MM.1S (cell line): ENCODE measurements around the gene RGS4.

Source experiments
- DNase-seq: peaks from one replicate; pipeline ENCODE4 v3.0.0-alpha.2; 2015
- H2AFZ ChIP-seq: fragments of 300-600 bp; sonication (generic); 2 replicates; pipeline ENCODE4 v1.6.0; 2016; ENCODE audit warnings: antibody characterized with exemption, low read length
- H3F3A ChIP-seq: fragments of 300-600 bp; sonication (generic); 2 replicates; pipeline ENCODE4 v1.6.1; 2016; ENCODE audit warnings: mild to moderate bottlenecking, antibody characterized with exemption, low read length, moderate library complexity, mixed read lengths; ENCODE audit not compliant: insufficient read depth
- H3K27ac ChIP-seq: fragments of 300-600 bp; sonication (generic); 2 replicates; pipeline ENCODE4 v1.5.1; 2016; ENCODE audit warnings: mild to moderate bottlenecking, low read length
- H3K27me3 ChIP-seq: fragments of 300-600 bp; sonication (generic); replicated peaks from 2 replicates; pipeline ENCODE4 v1.6.0; 2016; ENCODE audit warnings: low read length; ENCODE audit not compliant: insufficient read depth
- H3K36me3 ChIP-seq: fragments of 300-600 bp; sonication (generic); replicated peaks from 2 replicates; pipeline ENCODE4 v1.6.1; 2016; ENCODE audit warnings: mild to moderate bottlenecking, low read length, mixed read lengths; ENCODE audit not compliant: insufficient read depth
- H3K4me1 ChIP-seq: fragments of 300-600 bp; sonication (generic); 2 replicates; pipeline ENCODE4 v1.6.1; 2016; ENCODE audit warnings: low read length, mixed read lengths
- H3K4me2 ChIP-seq: fragments of 300-600 bp; sonication (generic); 2 replicates; pipeline ENCODE4 v1.6.0; 2016; ENCODE audit warnings: low read depth, low read length
- H3K4me3 ChIP-seq: fragments of 300-600 bp; sonication (generic); 2 replicates; pipeline ENCODE4 v1.5.1; 2016; ENCODE audit warnings: low read length, mixed read lengths
- H3K79me2 ChIP-seq: fragments of 300-600 bp; sonication (generic); 2 replicates; pipeline ENCODE4 v1.6.1; 2016; ENCODE audit warnings: mixed run types, low read length, mixed read lengths
- H3K9ac ChIP-seq: fragments of 300-600 bp; sonication (generic); 2 replicates; pipeline ENCODE4 v1.6.1; 2016; ENCODE audit warnings: low read length, mixed read lengths
- H3K9me2 ChIP-seq: fragments of 300-600 bp; sonication (generic); replicated peaks from 2 replicates; pipeline ENCODE4 v1.6.1; 2016; ENCODE audit warnings: mild to moderate bottlenecking, low read length, mixed read lengths; ENCODE audit not compliant: insufficient read depth
- H3K9me3 ChIP-seq: fragments of 300-600 bp; sonication (generic); replicated peaks from 2 replicates; pipeline ENCODE4 v1.6.1; 2016; ENCODE audit warnings: mild to moderate bottlenecking, low read length, mixed read lengths; ENCODE audit not compliant: insufficient read depth
- H4K20me1 ChIP-seq: fragments of 300-600 bp; sonication (generic); 2 replicates; pipeline ENCODE4 v1.6.1; 2016; ENCODE audit warnings: mild to moderate bottlenecking, low read length, moderate library complexity, mixed read lengths; ENCODE audit not compliant: insufficient read depth
- CTCF ChIP-seq: fragments of 300-600 bp; sonication (generic); IDR thresholded peaks from 2 replicates; pipeline ENCODE4 v1.5.1; 2016; ENCODE audit warnings: antibody characterized with exemption, low read length, mixed read lengths
- EZH2 ChIP-seq: fragments of 300-600 bp; sonication (generic); optimal IDR thresholded peaks from 2 replicates; pipeline ENCODE3; 2017; ENCODE audit warnings: low read depth, mild to moderate bottlenecking, antibody characterized with exemption, low read length, mixed read lengths
- EZH2phosphoT487 ChIP-seq: fragments of 300-600 bp; sonication (generic); IDR thresholded peaks from 2 replicates; pipeline ENCODE4 v1.6.1; 2018; ENCODE audit warnings: antibody characterized with exemption, low read length

Gene RGS4

DNA sequence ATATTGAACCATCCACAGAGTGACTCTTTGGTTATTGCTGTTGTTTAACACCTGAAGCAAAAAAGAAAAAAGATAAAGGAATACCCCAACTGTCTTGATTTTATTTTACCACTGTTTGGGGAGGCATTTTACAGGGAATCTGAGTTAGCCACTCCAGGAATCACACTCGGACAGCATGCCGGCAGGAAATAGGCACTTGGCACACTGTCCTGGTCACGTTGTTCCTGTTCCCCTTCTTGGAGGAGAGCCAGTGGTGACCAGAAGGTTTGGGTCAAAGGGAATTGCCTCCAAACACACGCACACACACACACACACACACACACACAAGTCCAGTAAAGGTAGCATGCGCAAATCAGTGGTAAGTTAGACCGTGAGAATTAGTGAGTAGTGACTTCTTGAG, 13.8 kb downstream of the RGS4 start:
- no peak overlapping the region for H3K9ac ChIP-seq
- H3K79me2 ChIP-seq = no peaks in the 10 kb centered on the region
- H4K20me1 ChIP-seq = no peaks in the 10 kb centered on the region
- H2AFZ ChIP-seq = no peak overlapping the region
- no peak overlapping the region for H3K27ac ChIP-seq
- H3K27me3 ChIP-seq = no peaks in the 10 kb centered on the region
- no peaks in the 10 kb centered on the region for H3F3A ChIP-seq
- no peak for DNase-seq
- TF ChIP-seq CTCF = no peak
- TF ChIP-seq EZH2phosphoT487 = no peak
- TF ChIP-seq EZH2 = no peak
- no peaks in the 10 kb centered on the region for H3K4me1 ChIP-seq
- no peaks in the 10 kb centered on the region for H3K9me2 ChIP-seq
- no peaks in the 10 kb centered on the region for H3K36me3 ChIP-seq
- no peaks in the 10 kb centered on the region for H3K9me3 ChIP-seq
- no peak overlapping the region for H3K4me3 ChIP-seq
- H3K4me2 ChIP-seq = no peak overlapping the region

DNA sequence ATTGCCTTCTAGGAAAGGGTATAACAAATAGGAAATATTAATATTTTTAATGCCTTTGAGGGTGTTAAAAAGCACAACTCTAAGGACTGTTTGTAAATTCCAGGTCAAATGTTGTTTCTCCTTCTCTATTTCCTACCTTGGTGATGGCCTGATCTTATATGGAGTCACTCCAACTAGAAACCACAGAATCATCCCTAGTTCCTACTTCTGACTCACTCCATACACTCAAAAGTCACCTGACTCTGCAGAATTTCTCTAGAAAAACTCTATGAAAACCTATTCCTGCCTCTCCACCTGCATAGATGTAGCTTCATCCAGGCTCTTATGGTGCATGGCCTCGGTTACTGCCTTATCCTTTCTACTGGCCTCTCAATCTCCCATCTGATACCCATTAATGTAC, 14.5 kb downstream of the RGS4 start:
- H3K4me2 ChIP-seq = no peak overlapping the region

DNA sequence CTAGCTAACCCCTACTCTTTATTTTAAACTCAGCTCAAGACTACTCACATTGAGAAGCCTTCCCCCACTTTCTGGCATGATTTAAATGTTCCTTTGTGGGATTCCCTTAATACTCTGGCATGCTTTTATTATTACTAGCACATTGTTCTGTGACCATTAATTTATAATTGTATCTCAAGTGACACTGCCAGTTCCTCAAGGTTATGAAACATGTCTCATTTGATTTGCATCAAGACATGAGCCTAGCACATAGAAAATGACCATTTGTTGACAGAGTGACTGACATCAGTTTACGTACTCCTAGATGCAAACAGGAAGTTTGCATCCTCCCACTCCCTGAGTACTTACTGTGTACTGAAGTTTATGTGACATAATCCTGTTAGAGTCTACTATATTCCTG, 15.2 kb downstream of the RGS4 start:
- TF ChIP-seq EZH2 = no peak
- no peak for TF ChIP-seq EZH2phosphoT487
- TF ChIP-seq CTCF = no peak
- DNase-seq = no peak
- no peaks in the 10 kb centered on the region for H3K79me2 ChIP-seq

More for the DNA sequence above, 14.5 kb downstream of the RGS4 start:
- H4K20me1 ChIP-seq = no peaks in the 10 kb centered on the region
- no peaks in the 10 kb centered on the region for H3F3A ChIP-seq
- no peaks in the 10 kb centered on the region for H3K9me2 ChIP-seq
- H3K79me2 ChIP-seq = no peaks in the 10 kb centered on the region
- no peaks in the 10 kb centered on the region for H3K9me3 ChIP-seq
- H3K4me3 ChIP-seq = no peak overlapping the region
- TF ChIP-seq EZH2 = no peak
- TF ChIP-seq CTCF = no peak
- no peak for TF ChIP-seq EZH2phosphoT487
- no peak overlapping the region for H3K27ac ChIP-seq
- no peaks in the 10 kb centered on the region for H3K4me1 ChIP-seq
- H2AFZ ChIP-seq = no peak overlapping the region
- H3K36me3 ChIP-seq = no peaks in the 10 kb centered on the region
- H3K27me3 ChIP-seq = no peaks in the 10 kb centered on the region
- no peak for DNase-seq
- H3K9ac ChIP-seq = no peak overlapping the region

More for the DNA sequence above, 15.2 kb downstream of the RGS4 start:
- H3K27ac ChIP-seq = no peak overlapping the region
- no peaks in the 10 kb centered on the region for H3K27me3 ChIP-seq
- no peak overlapping the region for H2AFZ ChIP-seq
- no peaks in the 10 kb centered on the region for H3K9me2 ChIP-seq
- no peak overlapping the region for H3K4me3 ChIP-seq
- no peak overlapping the region for H3K9ac ChIP-seq
- no peaks in the 10 kb centered on the region for H3K36me3 ChIP-seq
- no peaks in the 10 kb centered on the region for H4K20me1 ChIP-seq
- no peaks in the 10 kb centered on the region for H3F3A ChIP-seq
- H3K4me2 ChIP-seq = no peak overlapping the region
- H3K9me3 ChIP-seq = no peaks in the 10 kb centered on the region
- no peaks in the 10 kb centered on the region for H3K4me1 ChIP-seq
